GM12873 (cell line): ENCODE results near the gene RAI2.

Experiments
- TF ChIP-seq, protein P1 (sequence below): IDR thresholded peaks from 2 replicates; pipeline ENCODE4 v1.5.1; 2012; ENCODE audit warnings: low read depth, mild to moderate bottlenecking, moderate library complexity, low read length, control low read depth; ENCODE audit not compliant: insufficient read depth; ENCODE audit errors: missing control alignments

RAI2 gene

DNA sequence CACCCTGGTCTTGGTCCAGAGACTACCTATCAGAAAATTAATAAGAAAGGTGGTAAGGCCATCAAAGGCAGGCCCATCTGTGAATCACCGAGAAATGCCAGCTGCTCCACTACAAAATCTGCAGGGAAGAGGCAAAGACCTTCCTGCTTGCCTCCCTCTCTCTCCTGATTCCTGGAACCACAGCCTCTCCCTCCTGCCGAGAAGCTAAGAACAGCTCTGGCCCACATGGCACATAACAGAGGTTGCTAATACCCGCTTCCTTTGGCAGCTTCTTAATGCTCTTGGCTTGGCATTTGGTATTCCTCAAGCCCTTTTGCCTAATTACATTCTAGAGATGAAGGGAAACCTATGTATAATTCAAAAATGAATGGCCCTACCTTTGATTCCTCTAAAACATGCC is 32.9 kb downstream of the RAI2 start:
- TF ChIP-seq, protein P1, sequence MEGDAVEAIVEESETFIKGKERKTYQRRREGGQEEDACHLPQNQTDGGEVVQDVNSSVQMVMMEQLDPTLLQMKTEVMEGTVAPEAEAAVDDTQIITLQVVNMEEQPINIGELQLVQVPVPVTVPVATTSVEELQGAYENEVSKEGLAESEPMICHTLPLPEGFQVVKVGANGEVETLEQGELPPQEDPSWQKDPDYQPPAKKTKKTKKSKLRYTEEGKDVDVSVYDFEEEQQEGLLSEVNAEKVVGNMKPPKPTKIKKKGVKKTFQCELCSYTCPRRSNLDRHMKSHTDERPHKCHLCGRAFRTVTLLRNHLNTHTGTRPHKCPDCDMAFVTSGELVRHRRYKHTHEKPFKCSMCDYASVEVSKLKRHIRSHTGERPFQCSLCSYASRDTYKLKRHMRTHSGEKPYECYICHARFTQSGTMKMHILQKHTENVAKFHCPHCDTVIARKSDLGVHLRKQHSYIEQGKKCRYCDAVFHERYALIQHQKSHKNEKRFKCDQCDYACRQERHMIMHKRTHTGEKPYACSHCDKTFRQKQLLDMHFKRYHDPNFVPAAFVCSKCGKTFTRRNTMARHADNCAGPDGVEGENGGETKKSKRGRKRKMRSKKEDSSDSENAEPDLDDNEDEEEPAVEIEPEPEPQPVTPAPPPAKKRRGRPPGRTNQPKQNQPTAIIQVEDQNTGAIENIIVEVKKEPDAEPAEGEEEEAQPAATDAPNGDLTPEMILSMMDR = no peak

DNA sequence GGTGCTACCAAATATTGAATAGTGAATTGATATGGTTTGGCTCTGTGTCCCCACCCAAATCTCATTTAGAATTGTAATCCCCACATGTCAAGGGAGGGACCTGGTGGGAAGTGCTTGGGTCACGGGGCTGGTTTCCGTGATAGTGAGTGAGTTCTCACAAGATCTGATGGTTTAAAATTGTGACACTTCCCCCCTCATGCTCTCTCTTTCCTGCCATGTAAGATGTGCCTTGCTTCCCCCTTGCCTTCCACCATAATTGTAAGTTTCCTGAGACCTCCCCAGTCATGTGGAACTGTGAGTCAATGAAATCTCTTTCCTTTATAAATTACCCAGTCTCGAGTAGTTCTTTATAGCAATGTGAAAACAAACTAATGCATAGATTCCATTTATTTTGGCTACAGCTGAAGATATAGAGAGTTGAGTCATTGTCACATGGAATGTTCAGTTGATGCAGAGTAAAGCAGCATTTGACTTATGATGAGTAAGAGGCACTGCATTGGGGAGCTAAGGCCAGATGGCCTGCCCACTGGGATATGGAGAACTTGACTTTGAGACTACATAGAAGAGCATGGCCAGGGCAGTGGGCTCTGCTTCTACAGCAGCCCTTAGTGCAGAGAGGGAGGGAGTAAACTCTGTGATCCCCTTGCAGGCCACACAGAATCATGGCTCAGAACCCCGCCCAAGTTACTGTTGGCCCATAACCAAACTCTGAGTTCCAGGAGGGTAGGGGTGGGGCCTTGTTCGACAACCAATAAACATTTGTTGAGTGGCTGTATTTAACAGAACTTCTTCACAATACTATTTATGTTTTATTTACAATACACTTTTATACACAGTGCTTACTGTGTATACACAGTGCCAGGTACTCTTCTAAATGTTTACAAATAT is 34.2 kb downstream of the RAI2 start:
- TF ChIP-seq, protein P1 = no peak

DNA sequence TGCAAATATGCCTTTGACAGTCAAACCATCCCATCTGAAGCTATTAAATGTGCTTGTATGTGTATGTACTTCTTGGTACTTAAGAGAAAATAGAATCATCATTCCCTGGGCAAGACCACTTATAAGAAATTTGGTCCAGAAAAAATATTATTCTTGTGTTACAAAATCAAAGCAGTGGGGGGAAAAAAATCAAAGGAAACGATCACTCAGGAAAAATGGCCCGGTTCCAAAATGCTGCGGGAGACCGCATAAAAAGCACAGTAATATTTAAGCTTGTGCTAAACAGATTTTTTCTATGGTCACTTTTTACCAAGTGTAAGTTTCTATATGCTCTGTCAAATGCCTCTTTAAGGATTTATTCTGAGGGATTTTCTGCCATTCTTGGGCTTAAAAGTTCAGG is 36.1 kb downstream of the RAI2 start:
- TF ChIP-seq, protein P1 = no peak

- TF ChIP-seq, protein P1 = no peak
Observed at GRCh38 chrX:17822351-17822750, 38.7 kb downstream of the RAI2 start.

DNA sequence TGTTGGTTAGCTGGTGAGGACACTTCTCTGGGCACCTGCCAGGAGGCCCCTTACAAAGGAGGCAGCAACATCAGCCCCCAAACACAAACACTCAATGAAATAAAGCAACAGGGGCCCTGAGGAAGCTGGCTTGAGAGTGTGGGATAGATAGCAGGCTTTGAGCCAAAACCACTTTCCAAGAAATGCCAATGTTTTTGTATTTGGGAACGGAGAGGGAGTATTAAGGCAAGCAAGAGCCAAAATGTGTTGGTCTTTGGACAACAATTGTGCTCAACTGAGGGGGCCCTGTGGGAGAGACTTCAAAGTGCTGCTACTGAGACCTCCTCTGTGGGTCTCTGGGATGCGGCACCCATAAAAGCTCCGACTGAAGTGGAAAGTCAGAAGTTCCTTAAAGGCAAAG is 41.0 kb downstream of the RAI2 start:
- TF ChIP-seq, protein P1 = no peak

- TF ChIP-seq, protein P1 = no peak
Observed at GRCh38 chrX:17818726-17819125, 42.4 kb downstream of the RAI2 start.

GRCh38 chrX:17817251-17817650 is 43.8 kb downstream of the RAI2 start:
- TF ChIP-seq, protein P1 = no peak
